Endothelial cell (in vitro differentiated cells): ENCODE data around the gene DAD1. TPM values are rescaled to one million over a fixed set of nuclear protein-coding genes. Genes with fewer than 3 reads are reported as not detected.

Experiments
- DNase-seq: peaks from one replicate; pipeline ENCODE4 v3.0.0; 2021; ENCODE audit warnings: low spot score
- H3K27ac Mint-ChIP-seq: one replicate; pipeline ENCODE4 v1.8.0; 2021; ENCODE audit warnings: mixed read lengths, inconsistent platforms; ENCODE audit not compliant: unreplicated experiment
- H3K27me3 Mint-ChIP-seq: one replicate; pipeline ENCODE4 v1.8.0; 2021; ENCODE audit warnings: mild to moderate bottlenecking, moderate library complexity, mixed read lengths, inconsistent platforms; ENCODE audit not compliant: unreplicated experiment
- H3K36me3 Mint-ChIP-seq: one replicate; pipeline ENCODE4 v1.8.0; 2021; ENCODE audit warnings: mild to moderate bottlenecking, low read depth, mixed read lengths, inconsistent platforms; ENCODE audit not compliant: unreplicated experiment
- H3K4me1 Mint-ChIP-seq: one replicate; pipeline ENCODE4 v1.8.0; 2021; ENCODE audit warnings: mild to moderate bottlenecking, mixed read lengths, inconsistent platforms; ENCODE audit not compliant: unreplicated experiment
- H3K4me3 Mint-ChIP-seq: one replicate; pipeline ENCODE4 v1.8.0; 2021; ENCODE audit warnings: mild to moderate bottlenecking, mixed read lengths, inconsistent platforms; ENCODE audit not compliant: unreplicated experiment
- H3K9me3 Mint-ChIP-seq: one replicate; pipeline ENCODE4 v1.8.0; 2021; ENCODE audit warnings: mixed read lengths, inconsistent platforms; ENCODE audit not compliant: unreplicated experiment
- CTCF ChIP-seq: fragments of 200-600 bp; sonication (generic); IDR thresholded peaks from one replicate; pipeline ENCODE4 v1.5.0; 2021; ENCODE audit warnings: antibody characterized with exemption; ENCODE audit not compliant: unreplicated experiment
- total RNA-seq: library from RNA; stranded (reverse); fragmentation: NEBNext Ultra II Directional; extraction: Animal tissue kit (Norgen Biotek cat#: 25700); gene quantifications from one replicate; pipeline ENCODE4 v1.2.1, GENCODE V29; 2021; ENCODE audit not compliant: unreplicated experiment

The DAD1 gene
- total RNA-seq, 1 donor from 2014 or later: 250 TPM

DNA sequence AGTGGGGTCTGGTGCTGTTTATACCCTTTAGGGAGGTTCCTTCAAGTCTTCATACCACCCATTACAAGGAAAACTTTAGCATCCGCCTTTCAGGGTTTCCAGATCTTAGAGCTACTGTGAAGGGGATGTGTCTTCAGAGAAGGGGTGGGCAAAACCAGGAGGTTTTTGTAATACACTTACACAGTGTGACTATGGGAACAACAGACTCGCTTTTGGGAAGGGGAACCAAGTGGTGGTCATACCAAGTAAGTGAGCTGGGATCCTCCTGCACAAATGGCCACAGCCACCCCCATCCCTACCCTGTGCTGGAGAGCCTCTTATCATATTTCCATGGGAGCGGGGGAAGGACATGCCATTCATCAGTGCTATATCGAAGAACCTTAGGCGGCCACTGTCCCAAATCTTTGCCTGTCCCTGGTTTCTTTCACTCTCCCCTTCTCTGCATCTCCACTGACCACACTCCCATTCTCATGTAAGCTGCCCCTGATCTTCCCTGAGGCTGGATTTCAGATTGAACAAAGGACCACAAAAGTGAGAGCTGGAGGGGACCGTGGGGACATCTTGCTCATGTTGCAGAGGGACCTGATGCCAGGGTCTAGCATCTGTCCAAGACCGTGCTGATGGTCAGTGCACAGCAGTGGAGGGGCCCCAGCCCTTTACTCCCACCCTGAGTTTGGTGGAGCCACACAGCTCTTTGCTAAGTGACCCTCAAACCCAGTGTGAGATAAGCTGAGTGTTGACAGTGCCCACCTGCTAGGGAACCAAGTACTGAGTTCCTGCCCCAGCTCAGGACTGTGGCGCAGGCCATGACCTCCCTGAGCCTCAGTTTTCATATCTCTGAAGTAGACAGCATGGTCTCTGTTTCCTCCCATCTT, 51.4 kb downstream of the DAD1 start:
- no peak overlapping the region for H3K4me3 Mint-ChIP-seq
- H3K27ac Mint-ChIP-seq: peak overlapping the region; percentile 67
- no peak for DNase-seq
- H3K4me1 Mint-ChIP-seq: peaks cover 31% of the 10 kb centered on the region
- H3K9me3 Mint-ChIP-seq: no peaks in the 10 kb centered on the region
- TF ChIP-seq CTCF: no peak
- H3K27me3 Mint-ChIP-seq: no peaks in the 10 kb centered on the region
- no peaks in the 10 kb centered on the region for H3K36me3 Mint-ChIP-seq

DNA sequence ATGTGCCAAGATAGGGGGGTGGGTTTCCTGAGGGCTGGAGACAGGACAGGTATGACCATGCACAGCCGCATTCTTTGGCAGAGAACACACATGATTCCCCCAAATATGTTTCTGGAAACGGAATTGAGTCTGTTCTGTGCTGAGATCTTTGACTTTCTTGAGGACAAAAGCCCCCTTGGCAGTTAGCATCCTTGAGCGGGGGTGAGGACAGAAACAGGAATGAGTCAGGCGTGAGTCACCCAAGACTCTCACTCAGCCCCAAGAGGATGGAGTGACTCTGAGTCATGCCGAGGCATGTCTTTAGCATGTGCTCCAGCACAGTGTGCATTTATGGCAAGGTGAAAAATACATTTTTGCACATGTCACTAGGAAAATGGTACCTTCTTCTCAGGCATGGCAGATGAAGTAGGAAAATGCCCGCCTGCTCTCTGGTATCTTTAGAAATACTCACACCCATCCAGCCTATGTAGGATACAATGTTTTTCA, 52.1 kb downstream of the DAD1 start:
- peaks cover 34% of the 10 kb centered on the region for H3K4me1 Mint-ChIP-seq
- H3K36me3 Mint-ChIP-seq: no peaks in the 10 kb centered on the region
- no peaks in the 10 kb centered on the region for H3K27me3 Mint-ChIP-seq
- TF ChIP-seq CTCF: no peak
- H3K9me3 Mint-ChIP-seq: no peaks in the 10 kb centered on the region
- H3K4me3 Mint-ChIP-seq: no peak overlapping the region
- no peak overlapping the region for H3K27ac Mint-ChIP-seq
- no peak for DNase-seq

GRCh38 chr14:22535916-22536315, 53.1 kb downstream of the DAD1 start:
- H3K9me3 Mint-ChIP-seq: no peaks in the 10 kb centered on the region
- no peak for DNase-seq
- no peak overlapping the region for H3K4me3 Mint-ChIP-seq
- peaks cover 42% of the 10 kb centered on the region for H3K4me1 Mint-ChIP-seq
- H3K36me3 Mint-ChIP-seq: no peaks in the 10 kb centered on the region
- H3K27me3 Mint-ChIP-seq: no peaks in the 10 kb centered on the region
- no peak overlapping the region for H3K27ac Mint-ChIP-seq
- no peak for TF ChIP-seq CTCF

DNA sequence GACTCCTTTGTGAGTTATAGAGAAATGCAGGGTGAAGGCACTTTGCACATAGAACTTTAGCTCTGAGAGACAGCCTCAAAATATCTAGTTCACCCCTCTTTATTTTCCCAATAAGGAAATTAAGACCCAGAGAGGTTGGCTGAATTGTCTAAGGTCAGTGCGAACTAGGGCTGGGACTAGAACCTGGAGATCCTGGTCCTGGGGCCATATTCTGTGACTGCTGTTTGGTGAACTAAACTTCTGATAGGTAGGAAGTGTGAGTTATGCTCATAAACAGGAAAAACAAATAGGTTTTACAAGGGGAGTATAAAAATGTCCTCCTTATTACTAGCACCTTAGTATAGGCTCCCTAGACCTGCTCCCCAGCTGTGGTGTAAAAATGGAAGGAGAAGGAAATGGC, 53.9 kb downstream of the DAD1 start:
- no peak overlapping the region for H3K27ac Mint-ChIP-seq
- no peak overlapping the region for H3K4me3 Mint-ChIP-seq
- H3K27me3 Mint-ChIP-seq: no peaks in the 10 kb centered on the region
- no peaks in the 10 kb centered on the region for H3K9me3 Mint-ChIP-seq
- H3K36me3 Mint-ChIP-seq: no peaks in the 10 kb centered on the region
- H3K4me1 Mint-ChIP-seq: peaks cover 44% of the 10 kb centered on the region
- DNase-seq: no peak
- TF ChIP-seq CTCF: no peak

DNA sequence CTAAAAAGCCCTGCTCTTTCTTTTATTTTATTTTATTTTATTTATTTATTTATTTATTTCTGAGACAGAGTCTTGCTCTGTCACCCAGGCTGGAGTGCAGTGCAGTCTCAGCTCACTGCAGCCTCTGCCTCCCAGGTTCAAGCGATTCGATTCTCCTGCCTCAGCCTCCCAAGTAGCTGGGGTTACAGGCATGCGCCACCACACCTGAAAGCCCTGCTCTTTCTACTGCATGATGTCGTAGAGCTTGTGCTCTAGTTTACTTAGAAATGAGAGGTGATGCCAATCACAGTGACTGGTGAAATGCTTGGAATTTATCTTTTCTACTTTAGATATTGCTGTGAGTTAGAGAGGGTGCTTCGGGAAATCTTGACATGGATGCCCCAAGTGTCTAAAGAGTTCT, 54.5 kb downstream of the DAD1 start:
- DNase-seq: no peak
- Mint-ChIP-seq H3K36me3 (no peaks in the 10 kb centered on the region), H3K4me1 (peaks cover 40% of the 10 kb centered on the region), H3K4me3 (no peak overlapping the region), H3K27me3 (no peaks in the 10 kb centered on the region), H3K9me3 (no peaks in the 10 kb centered on the region), H3K27ac (no peak overlapping the region)
- TF ChIP-seq CTCF: no peak
